GM12878 (cell line): Measurements from ENCODE around the gene TTLL3. TPM values are rescaled to one million over a fixed set of nuclear protein-coding genes. Genes with fewer than 3 reads are reported as not detected.

Experiments used
- ATAC-seq: fragments of 200-7000 bp; cut with Tn5 transposase; 3 replicates; pipeline ENCODE4 v1.9.1; 2020; ENCODE audit warnings: mild to moderate bottlenecking, moderate library complexity
- BruUV-seq: library from RNA; stranded (reverse); fragments of 400-500 nt; replicated peaks from 2 replicates; lab custom pipeline; 2021; lab: Mats Ljungman, UMichigan
- CTCF ChIA-PET: fragments of 300-600 bp; sonication (Branson Sonifier 250); formaldehyde crosslinking; extraction: SDS; loops from one replicate; lab custom pipeline; 2021; ENCODE audit warnings: inconsistent platforms; lab: Yijun Ruan, JAX
- POLR2A ChIA-PET: fragments of 350-600 bp; formaldehyde crosslinking; extraction: SDS; loops from one replicate; lab custom pipeline; 2021; ENCODE audit warnings: inconsistent platforms; lab: Charles Lee
- RAD21 ChIA-PET: fragments of 300-600 bp; sonication (Branson Sonifier 250); formaldehyde crosslinking; loops from one replicate; lab custom pipeline; 2023; ENCODE audit warnings: antibody characterized with exemption; ENCODE audit not compliant: unreplicated experiment; lab: Charles Lee
- SMC1A ChIA-PET: fragments of 300-600 bp; sonication (Branson Sonifier 250); formaldehyde crosslinking; loops from one replicate; lab custom pipeline; 2023; ENCODE audit not compliant: unreplicated experiment, uncharacterized antibody; lab: Charles Lee
- DNase-seq: peaks from one replicate; pipeline ENCODE4 v3.0.0-alpha.2; 2011; ENCODE audit warnings: low read depth, low spot score
- FAIRE-seq: peaks from 3 replicates; lab custom pipeline; 2011; peaks lifted over from hg19 to GRCh38; lab: Jason Lieb, UNC
- H2AFZ ChIP-seq: 2 replicates; pipeline ENCODE4 v1.6.0; 2011; ENCODE audit warnings: low read depth, low read length, control low read depth; ENCODE audit not compliant: control insufficient read depth
- H3K27ac ChIP-seq: 2 replicates; pipeline ENCODE4 v1.5.1; 2011; ENCODE audit warnings: control low read depth; ENCODE audit not compliant: control insufficient read depth, insufficient read depth
- H3K27me3 ChIP-seq, 2 experiments: replicated peaks in 1 of 2; 2 replicates each; pipeline versions ENCODE4 v1.6.0 to v1.6.1; 2011; ENCODE audit warnings: low read length in 1 of 2; ENCODE audit not compliant: control insufficient read depth in 2 of 2, insufficient read depth in 2 of 2
- H3K36me3 ChIP-seq, 2 experiments: 2 replicates each; pipeline ENCODE4 v1.5.1; 2011; ENCODE audit warnings: low read length in 1 of 2; ENCODE audit not compliant: control insufficient read depth in 2 of 2, insufficient read depth in 2 of 2
- H3K4me1 ChIP-seq: 2 replicates; pipeline ENCODE4 v1.6.1; 2011; ENCODE audit warnings: mild to moderate bottlenecking, low read length, moderate library complexity, mixed read lengths; ENCODE audit not compliant: control insufficient read depth, insufficient read depth
- H3K4me2 ChIP-seq: 2 replicates; pipeline ENCODE4 v1.6.0; 2011; ENCODE audit warnings: control low read depth; ENCODE audit not compliant: control insufficient read depth, insufficient read depth
- H3K4me3 ChIP-seq: fragments of 200-600 bp; sonication (generic); 2 replicates; pipeline ENCODE4 v1.5.1; 2016
- H3K79me2 ChIP-seq: 2 replicates; pipeline ENCODE4 v1.6.0; 2011; ENCODE audit warnings: low read length; ENCODE audit not compliant: control insufficient read depth, insufficient read depth
- H3K9ac ChIP-seq: 2 replicates; pipeline ENCODE4 v1.8.0; 2011; ENCODE audit warnings: low read length, control low read depth, mixed read lengths; ENCODE audit not compliant: control insufficient read depth, insufficient read depth
- H3K9me3 ChIP-seq: replicated peaks from 3 replicates; pipeline ENCODE4 v1.5.1; 2011; ENCODE audit warnings: mild to moderate bottlenecking, low read length; ENCODE audit not compliant: control insufficient read depth, insufficient read depth
- H4K20me1 ChIP-seq: 2 replicates; pipeline ENCODE4 v1.6.0; 2011; ENCODE audit not compliant: control insufficient read depth, insufficient read depth
- NR2C1 ChIP-seq: fragments of 450-650 bp; IDR thresholded peaks from 2 replicates; pipeline ENCODE4 v1.6.1; 2017; ENCODE audit warnings: antibody characterized with exemption, mild to moderate bottlenecking, moderate library complexity
- RAD21 ChIP-seq: IDR thresholded peaks from 2 replicates; pipeline ENCODE4 v1.6.1; 2011; ENCODE audit warnings: mild to moderate bottlenecking, low read depth, low read length, moderate library complexity; ENCODE audit not compliant: insufficient read depth
- RB1 ChIP-seq: fragments of 450-650 bp; formaldehyde crosslinking; IDR thresholded peaks from 2 replicates; pipeline ENCODE4 v1.6.1; 2017; ENCODE audit warnings: mild to moderate bottlenecking, borderline replicate concordance
- SMARCA5 ChIP-seq: fragments of 450-650 bp; IDR thresholded peaks from 2 replicates; pipeline ENCODE4 v1.6.1; 2017; ENCODE audit warnings: mild to moderate bottlenecking
- WGBS: methylation state at CpG from one replicate; pipeline ENCODE4 v1.1.6; 2016; ENCODE audit warnings: low lambda C conversion rate; ENCODE audit not compliant: insufficient replicate concordance, insufficient coverage; ENCODE audit errors: missing lambda C conversion rate; 5-methylcytosine and 5-hydroxymethylcytosine counted together
- in situ Hi-C: fragments of 300-500 bp; cut with MboI; formaldehyde crosslinking; loops from 9 replicates; pipeline ENCODE4 v1.14.3; 2018; ENCODE audit warnings: mixed read lengths
- intact Hi-C: fragments of 100-400 bp; cut with micrococcal nuclease; formaldehyde crosslinking; loops from one replicate; pipeline ENCODE4 v1.14.2; 2022; ENCODE audit not compliant: unreplicated experiment
- polyA plus RNA-seq, 11 experiments: library from polyadenylated mRNA; depleted of rRNA in 4 of 11; unstranded in 6 of 11; stranded (reverse) in 5 of 11; fragments of >200 nt; fragmentation: Nextera tagmentation in 4 of 11; fragmentation: Illumina TruSeq in 1 of 11; extraction: Ambion mirVana in 4 of 11; extraction: Trizol in 1 of 11; gene quantifications; 1 replicate in 1 of 11; 2 replicates in 10 of 11; pipeline versions ENCODE4 v1.2.1 to v1.2.3, GENCODE V29; 2011 to 2016; ENCODE audit warnings: inconsistent platforms in 2 of 11, missing spikeins in 2 of 11, low read depth in 1 of 11
- total RNA-seq, 4 experiments: library from RNA; depleted of rRNA in 3 of 4; stranded (reverse); fragments of >200 nt in 3 of 4; fragmentation: Illumina TruSeq in 1 of 4; extraction: Trizol in 1 of 4; gene quantifications; 2 replicates each; pipeline versions ENCODE4 v1.2.1 to v1.2.3, GENCODE V29; 2013 to 2021
- TF ChIP-seq, protein P1 (sequence below): fragments of 150-350 bp; IDR thresholded peaks from 2 replicates; pipeline ENCODE4 v1.6.1; 2016; ENCODE audit warnings: low read depth, low read length
- TF ChIP-seq, protein P2 (sequence below): IDR thresholded peaks from 2 replicates; pipeline ENCODE4 v1.6.1; 2011; ENCODE audit warnings: borderline replicate concordance, low read depth, mild to moderate bottlenecking, moderate library complexity, mixed read lengths, low read length; ENCODE audit not compliant: insufficient read depth; ENCODE audit errors: extremely low read length

TTLL3 gene
- total and polyA plus RNA-seq, 10 of the 15 experiments (the other 5 are each of a cell fraction or from before 2014, with no cell fraction given) = 4.2 to 51.3 (median 18.9) TPM

DNA sequence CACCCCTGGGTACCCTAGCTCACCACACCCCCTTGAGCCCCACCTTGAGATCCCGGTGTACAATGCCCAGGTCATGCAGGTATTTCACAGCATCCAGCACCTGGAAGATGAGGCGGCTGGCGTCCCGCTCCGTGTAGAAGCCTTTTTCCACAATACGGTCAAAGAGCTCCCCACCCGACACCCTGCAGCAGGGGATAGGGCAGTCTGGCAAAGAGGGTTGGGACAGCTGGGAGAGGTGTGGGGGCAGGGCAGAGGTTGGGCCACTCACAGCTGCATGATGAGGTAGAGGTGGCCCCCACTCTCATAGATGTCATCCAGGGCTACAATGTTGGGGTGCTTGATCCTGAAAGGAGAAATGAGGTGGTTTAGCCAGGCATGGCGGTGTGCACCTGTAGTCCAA lies 47.2 kb upstream of the TTLL3 start (continued):
- TF ChIP-seq, protein P1, sequence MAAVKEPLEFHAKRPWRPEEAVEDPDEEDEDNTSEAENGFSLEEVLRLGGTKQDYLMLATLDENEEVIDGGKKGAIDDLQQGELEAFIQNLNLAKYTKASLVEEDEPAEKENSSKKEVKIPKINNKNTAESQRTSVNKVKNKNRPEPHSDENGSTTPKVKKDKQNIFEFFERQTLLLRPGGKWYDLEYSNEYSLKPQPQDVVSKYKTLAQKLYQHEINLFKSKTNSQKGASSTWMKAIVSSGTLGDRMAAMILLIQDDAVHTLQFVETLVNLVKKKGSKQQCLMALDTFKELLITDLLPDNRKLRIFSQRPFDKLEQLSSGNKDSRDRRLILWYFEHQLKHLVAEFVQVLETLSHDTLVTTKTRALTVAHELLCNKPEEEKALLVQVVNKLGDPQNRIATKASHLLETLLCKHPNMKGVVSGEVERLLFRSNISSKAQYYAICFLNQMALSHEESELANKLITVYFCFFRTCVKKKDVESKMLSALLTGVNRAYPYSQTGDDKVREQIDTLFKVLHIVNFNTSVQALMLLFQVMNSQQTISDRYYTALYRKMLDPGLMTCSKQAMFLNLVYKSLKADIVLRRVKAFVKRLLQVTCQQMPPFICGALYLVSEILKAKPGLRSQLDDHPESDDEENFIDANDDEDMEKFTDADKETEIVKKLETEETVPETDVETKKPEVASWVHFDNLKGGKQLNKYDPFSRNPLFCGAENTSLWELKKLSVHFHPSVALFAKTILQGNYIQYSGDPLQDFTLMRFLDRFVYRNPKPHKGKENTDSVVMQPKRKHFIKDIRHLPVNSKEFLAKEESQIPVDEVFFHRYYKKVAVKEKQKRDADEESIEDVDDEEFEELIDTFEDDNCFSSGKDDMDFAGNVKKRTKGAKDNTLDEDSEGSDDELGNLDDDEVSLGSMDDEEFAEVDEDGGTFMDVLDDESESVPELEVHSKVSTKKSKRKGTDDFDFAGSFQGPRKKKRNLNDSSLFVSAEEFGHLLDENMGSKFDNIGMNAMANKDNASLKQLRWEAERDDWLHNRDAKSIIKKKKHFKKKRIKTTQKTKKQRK = no peak
- no peak for TF ChIP-seq NR2C1
- TF ChIP-seq RAD21 = no peak
- TF ChIP-seq RB1 = no peak

DNA sequence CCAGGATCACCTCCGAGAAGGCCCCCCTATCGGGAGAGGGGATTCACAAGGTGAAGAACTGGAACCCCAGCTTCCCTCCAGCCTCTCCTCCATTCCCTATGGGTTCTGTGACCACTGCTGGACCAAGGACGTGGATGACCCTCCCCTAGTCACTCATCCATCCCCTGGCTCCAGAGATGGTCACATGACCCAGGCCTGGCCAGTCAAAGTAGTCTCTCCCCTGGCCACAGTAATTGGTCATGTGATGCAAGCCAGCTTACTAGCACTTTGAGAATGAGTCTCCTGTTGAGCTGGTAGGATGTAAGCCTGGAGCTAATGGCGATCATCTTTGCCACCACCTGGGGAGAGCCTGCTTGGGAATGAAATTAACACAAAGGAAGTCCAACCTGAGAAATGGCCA lies 44.2 kb upstream of the TTLL3 start:
- Histone ChIP-seq H3K36me3 (no peaks in the 10 kb centered on the region), H3K27ac (no peak overlapping the region), H3K9me3 (no peaks in the 10 kb centered on the region), H4K20me1 (no peaks in the 10 kb centered on the region), H3K79me2 (no peaks in the 10 kb centered on the region), H3K4me3 (no peak overlapping the region), H3K27me3 (no peaks in the 10 kb centered on the region; a peak in 1 of 4 replicates), H3K4me1 (no peaks in the 10 kb centered on the region; the same call in 1 of the 2 replicates), H2AFZ (no peak overlapping the region), H3K9ac (no peak overlapping the region), H3K4me2 (no peak overlapping the region)
- no TSS peak for BruUV-seq
- ATAC-seq (no peak), FAIRE-seq (no peak), DNase-seq (no peak)
- WGBS = 75% methylated on average over 4 of the region's 4 CpGs
- ChIA-PET CTCF (interaction anchor here (0.6 kb wide), 1 partner anchor 262 kb away, joined by 3 read pairs; no protein-coding TSS in a partner anchor), SMC1A (no interaction called here), POLR2A (no interaction called here), RAD21 (no interaction called here)
- TF ChIP-seq SMARCA5 = no peak
- TF ChIP-seq, protein P2, sequence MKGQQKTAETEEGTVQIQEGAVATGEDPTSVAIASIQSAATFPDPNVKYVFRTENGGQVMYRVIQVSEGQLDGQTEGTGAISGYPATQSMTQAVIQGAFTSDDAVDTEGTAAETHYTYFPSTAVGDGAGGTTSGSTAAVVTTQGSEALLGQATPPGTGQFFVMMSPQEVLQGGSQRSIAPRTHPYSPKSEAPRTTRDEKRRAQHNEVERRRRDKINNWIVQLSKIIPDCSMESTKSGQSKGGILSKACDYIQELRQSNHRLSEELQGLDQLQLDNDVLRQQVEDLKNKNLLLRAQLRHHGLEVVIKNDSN = peak; percentile 53
- in situ Hi-C loops (no loop called here), intact Hi-C loops (no loop called here)
